Measurements from ENCODE around the gene INPP5A. TPM values are rescaled to one million over a fixed set of nuclear protein-coding genes. Genes with fewer than 3 reads are reported as not detected.

The INPP5A gene
- total RNA-seq, 1 donor from 2014 or later: 103 TPM

DNA sequence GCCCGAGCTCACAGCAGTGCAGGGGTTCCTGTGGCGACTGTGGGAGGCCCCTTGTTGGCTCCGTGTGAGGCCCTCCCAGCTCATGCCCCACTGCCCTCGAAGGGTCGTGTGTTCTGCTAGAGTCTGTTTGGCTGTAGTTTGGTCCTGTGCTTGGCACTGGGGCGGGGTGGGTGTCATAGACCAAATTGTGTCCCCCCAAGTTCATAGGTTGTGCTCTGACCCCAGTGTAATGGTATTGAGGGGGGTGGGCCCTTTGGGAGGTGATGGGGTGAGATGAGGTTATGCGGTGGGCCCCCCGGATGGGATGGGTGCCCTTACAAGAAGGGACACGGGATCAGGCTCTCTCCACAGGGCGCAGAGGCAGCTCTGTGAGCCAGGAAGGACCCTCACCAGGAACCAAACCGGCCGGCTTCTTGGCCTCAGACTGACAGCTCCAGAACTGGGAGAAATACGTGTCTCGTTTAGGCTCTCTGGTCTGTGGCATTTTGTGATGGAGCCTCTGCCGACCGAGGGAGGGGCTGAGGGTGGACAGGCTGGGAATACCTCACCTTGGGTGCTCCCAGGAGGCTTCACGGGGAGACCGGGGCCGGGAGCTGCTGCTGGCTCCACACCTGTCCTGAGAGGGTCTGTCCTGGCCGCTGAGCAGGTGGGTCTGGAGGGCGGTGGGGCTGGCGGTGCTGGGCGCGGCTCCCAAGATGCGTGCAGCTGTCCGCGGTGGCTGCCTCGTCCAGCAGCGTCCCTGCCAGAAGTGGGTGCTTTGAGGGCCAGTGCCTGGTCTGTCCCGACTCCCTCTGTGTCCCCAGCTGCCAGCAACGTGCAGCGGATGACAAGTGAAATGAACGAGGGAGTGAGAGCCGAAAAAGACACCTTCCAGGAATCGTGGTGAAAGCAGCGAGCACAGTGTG is 89.4 kb downstream of the INPP5A start:
- no peak for DNase-seq (ENCODE audit: low spot score)

DNA sequence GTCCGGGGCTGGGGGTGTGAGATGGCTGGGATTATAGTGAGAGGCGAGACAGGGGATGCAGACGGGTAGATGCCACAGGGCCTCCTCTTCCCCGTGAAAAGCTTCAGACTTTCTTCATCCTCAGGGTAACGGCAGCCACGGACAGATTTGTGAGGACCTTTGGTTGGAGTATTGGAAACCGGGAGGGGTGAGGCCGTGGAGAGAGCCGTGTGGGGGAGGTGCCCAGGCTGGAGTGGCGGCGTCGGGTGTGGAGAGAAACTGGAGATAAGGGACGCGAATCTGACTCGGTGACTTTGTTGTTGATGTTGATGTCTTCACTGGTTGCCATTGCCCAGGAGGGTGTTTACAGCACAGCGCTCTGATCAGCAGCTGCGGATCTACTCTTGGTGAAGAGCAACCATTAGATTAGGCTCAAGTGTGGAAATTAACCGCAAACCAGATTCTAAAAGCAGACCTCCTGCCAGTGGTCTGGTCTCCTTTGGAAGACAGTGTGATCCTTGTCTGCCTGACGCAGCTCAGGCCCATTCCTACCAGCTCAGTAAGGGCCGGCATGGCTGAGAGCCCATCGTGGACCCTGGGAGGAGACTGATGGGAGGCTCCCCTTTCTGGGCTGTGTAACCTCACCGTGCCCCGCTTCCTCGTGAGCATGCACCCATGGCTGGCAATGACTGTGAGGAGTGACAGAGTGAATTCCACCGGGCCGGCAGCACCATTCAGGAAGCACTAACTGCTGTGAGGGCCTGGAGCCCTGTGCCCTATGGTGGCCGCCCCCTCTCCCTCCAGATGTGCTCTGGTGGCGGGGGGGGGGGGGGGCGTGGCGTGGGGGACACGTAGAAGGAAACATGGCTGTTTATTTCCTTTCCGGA is 90.3 kb downstream of the INPP5A start:
- DNase-seq (ENCODE audit: low spot score): peak; percentile 78

DNA sequence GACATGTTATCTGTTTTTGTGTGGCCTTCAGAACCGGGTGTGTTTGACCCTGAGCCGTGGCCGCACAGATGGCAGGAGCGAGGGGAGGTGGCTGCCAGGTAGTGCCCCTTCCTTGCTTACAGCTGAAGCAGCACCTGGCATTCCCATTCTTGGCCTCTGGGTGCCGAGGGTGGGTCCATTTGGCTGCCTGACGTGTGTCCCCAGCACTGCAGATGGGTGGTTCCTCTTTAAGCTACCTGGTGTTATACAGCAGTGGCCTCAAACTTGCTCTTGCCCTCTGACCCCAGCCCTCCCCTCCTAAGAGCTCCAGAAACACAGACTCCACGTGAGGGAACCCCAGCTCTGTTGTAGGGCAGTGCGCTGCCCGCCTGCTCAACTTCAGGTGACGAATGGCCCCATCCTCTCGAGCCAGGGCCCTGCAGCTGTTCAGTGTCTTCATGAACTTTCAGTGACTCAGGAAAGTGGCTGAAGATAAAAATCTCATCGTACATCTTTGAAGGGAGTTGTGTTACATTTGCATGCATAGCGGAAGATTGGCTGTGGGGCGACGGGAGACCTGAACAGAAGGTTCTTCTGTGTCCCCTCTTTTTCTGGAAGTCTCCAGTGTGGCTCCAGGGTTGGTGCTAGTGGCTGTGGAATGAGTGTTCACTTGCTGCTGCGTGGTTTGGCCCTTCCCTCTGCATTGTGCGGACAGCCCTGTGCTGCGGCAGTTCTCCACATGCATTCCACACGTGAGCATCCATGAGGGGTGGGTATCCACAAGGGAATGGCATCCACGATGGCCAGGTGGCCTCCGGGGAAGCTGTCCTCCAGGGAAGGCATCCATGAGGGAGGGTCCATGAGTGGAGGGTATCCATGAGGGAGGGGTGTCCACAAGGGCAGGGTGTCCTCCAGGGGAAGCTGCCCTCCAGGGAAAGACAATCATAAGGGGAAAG is 91.6 kb downstream of the INPP5A start:
- peak; percentile 35 for DNase-seq (ENCODE audit: low spot score)

DNA sequence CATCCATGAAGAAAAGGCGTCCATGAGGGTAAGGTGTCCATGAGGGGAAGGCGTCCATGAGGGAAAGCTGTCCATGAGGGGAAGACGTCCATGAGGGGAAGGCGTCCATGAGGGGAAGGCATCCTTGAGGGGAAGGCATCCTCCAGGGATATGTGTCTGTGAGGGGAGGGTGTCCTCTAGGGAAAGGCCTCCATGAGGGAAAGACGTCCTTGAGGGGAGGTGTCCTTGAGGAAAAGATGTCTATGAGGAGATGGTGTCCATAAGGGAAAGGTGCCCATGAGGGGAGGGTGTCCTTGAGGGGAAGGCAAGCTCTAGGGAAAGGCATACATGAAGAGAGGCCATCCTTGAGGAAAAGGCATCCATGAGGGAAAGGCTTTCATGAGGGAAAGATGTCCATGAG is 92.6 kb downstream of the INPP5A start:
- no peak for DNase-seq (ENCODE audit: low spot score)

DNA sequence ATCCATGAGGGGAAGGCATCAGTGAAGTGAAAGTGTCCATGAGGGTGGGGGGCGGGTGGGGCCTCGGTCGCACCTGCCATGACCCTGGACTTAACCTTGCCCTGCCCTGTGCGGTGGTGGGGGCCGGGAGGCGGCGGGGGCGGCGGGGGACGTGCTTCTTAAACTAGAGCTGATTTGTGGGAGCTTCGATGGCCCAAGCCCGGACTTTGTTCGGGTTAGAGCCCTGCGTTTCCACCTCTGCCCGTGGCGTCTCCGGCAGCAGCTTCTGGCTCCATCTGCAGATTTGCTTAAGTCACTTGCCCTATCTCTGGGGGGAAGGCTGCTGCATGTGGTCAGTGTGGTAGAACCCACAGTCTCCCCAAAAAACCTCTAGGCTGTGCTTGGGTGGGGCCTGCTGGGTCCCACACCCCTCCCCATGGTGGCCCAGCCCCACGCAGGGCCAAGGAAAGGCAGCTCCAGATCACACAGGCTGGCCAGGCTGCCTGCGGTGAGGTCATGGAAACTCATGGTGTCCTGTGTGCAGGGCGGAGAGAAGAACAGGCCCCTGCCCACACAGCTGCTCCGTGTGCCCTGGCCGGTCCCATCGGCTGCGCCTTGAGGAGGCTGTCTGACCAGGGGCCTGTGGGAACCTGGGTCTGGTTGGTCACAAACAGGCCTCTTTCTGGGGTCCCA is 93.2 kb downstream of the INPP5A start:
- DNase-seq (ENCODE audit: low spot score): peak; percentile 82

DNA sequence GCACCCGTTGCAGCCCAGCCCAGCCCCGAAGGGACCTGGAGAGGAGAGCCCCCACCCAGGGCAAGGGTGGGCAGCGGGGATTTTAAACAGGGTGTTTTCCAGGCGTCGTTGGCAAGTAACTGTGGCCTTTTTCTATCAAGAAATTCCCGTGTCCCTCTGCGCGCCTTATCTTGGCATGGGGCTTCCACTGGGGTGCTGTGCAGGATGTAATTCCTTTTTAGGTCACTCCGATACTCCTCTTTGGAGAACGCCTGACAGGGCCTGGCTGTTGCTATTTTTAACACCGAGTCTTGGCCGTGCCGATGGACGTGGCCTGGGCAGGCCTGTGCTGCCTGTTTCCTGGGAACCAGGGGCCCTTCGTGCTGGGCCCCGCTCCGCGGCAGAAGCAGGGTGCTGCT is 93.8 kb downstream of the INPP5A start:
- peak; percentile 96 for DNase-seq (ENCODE audit: low spot score)

DNA sequence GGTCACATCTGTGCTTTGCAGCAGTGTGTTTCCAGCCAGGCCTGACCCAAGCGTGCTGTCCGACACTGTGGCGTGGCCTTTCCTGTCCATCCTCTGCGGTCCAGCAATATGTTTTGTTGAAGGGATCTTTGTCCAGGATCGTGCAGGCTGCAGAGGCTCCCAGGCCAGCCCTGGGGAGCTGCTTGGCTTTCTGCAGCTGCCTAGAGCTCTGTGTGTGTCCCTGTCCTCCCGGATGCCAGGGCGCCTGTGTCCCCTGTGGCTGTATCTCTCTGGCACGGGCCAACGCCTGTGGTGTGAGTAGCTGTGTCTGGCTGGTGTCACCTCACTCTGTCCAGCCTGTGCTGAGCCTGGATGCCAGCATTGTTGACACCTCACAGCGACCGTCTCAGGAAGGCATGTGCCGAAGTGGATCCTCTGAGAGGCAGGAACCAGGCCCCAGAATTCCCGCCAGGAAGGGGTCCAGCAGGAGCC is 94.5 kb downstream of the INPP5A start:
- no peak for DNase-seq (ENCODE audit: low spot score)

DNA sequence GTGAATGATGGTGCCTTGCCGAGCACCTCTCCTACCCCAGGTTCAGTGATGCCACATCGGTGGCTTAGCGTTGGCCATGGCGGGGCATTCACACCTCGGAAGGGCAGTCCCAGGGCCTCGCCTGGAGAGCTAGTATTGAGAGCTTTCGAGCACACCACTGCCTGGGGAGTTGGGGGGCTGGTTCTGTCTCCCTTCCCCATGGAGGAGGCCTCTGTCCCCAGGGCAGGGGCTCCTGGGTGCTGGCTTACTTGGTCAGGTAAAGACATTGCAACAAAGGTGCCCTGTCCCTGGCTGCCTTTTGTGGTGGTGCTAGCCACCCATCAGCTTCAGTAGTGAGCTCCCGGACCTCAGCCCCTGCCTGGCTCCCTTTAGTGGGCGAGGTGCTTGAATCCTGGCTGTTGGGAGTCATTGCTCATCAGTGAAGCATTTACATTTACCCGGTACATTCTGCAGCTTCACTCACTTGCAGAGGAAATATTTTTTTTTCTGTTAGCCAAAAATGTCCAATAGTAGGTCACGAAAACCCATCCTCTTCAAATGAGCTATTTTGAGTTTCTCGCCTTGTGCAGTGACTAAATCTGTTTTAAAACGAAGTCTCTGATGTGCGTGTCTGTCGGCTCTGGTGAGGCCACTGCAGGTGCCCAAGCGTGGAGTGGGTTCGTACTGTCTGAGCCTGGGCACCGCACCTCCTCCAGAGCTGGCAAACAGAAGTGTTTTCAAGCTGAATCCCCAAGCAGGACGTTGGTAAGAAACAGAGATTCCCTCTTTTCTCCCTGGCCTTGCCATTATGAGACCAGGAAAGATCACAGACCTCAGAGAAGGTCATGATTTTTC is 95.5 kb downstream of the INPP5A start:
- DNase-seq (ENCODE audit: low spot score): peak; percentile 48

DNA sequence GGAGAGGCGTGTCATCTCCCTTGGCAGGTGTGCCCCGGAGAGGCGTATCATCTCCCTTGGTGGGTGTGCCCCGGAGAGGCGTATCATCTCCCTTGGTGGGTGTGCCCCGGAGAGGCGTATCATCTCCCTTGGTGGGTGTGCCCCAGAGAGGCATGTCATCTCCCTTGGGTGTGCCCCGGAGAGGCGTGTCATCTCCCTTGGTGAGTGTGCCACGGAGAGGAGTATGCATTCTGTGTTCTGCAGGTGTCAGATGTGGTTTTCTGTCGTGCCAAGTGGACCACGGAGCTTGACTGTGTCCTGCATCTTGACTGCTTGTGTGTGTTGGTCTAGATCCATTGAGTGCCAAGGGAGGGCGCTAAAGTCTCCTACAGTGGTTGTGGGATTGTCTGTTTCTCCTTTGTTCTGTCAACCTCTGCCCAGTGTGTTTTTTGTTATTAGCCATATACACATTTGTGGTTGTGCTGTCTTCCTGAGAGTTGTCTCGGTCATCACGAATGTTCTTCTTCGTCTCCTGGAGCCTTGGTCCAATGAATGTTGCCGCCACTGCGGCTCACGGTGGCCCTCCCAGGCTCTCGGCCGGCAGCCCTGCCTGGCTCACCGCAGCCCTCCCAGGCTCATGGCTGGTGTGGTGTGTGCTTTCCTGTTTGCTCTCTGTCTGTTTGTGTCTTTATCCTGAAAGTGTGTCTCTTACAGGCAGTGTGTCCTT is 96.8 kb downstream of the INPP5A start:
- DNase-seq (ENCODE audit: low spot score): no peak

DNA sequence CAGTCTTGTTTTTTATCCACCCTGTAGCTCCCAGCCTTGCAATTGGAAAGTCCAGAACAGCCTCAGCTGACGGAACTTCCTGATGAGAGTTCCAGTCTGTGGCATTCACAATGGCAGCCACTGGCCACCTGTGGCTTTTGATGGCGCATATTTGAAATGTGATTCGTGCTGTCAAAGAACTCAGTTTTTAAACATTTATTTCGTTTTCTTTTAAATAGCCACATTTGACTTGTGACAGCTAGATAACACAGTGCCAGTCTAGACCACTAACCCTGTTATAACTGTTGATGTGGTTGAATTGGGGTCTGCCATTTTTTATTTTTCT is 97.3 kb downstream of the INPP5A start:
- DNase-seq (ENCODE audit: low spot score): no peak

DNA sequence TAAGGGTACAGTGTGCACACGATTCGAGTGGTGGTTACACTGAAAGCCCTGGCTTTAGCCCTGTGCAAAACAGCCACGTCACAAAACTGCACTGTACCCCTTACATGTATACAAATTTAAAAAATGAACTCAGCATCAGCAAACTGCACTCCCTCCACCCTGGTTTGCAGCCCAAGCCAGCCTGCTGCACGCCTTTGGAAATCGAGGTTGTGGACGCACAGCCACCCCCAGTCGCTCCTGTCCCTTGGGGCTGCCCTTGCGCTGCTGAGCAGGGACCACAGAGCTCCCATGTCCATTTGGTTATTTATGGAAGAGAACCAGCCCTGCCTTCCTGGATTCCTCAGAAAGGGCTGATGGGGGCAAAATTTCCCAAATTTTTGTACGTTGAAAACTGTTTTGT is 98.8 kb downstream of the INPP5A start:
- no peak for DNase-seq (ENCODE audit: low spot score)

DNA sequence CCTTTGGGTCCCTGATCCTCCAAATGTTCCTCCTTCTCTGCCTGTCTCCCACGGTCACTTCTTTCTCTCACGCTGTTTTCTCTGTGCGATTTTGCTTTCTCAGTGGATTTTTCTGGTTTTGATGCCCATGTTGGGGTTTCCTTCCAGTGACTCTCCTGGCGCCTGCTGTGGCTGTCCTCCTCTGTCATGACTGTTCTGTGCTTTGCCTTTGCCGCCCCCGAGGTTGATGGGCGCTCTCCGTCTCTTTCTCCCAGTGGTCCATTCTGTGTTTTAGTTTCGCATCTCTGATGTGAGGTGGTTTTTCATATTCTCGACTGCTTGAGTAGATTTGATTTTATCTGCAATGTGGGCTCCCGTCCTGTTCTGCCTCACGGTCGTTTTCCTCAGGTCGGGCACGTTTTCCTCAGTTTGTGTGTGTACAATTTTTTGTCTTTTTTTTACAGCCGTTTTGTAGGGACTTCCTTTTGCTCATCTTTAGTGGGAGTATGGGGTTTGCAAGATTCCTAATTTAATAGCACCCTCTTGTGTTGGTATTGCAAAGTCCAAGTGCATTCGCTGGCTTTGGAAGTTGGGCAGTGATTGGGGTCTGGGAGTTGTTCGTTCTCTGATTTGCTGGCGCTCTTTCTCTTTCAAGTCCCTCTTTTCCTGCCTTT is 100.0 kb downstream of the INPP5A start:
- DNase-seq (ENCODE audit: low spot score): peak; percentile 79

DNA sequence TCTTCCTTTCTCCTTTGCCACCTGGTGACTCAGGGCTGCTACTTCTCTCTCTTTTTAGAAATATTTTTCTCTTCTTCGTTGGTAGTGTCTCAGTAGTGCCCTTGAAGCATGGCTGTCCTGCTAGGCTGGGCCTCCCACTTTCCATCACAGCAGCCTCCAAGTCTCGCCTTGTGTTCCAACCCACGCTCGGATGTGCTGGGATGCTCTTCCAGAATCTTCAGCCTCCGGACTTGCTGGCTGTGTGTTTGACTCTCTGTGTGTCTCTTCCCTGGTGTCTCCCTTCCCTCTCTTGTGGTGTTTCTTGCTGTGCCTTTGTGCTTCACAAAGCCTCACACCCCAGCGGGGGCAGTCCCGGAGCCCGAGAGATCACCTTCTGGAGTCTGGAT is 100.5 kb downstream of the INPP5A start:
- DNase-seq (ENCODE audit: low spot score): no peak

DNA sequence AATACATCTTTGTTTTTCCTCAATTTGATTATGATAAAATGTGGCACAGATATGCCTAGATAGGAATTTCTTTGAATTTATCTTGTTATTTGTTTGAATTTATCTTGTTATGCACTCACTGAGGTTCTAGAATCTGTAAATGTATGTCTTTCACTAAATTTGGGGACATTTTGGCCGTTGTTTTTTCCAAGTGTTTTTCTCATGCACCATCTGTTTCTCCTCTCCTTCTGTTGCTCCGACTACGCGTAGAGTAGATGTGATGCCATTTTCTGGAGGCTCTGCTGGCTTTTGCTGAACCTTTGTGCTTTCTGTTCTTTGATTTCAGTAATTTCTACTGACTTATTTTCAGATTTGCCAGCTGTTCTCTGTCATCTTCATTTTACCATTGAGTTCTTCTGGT is 101.9 kb downstream of the INPP5A start:
- no peak for DNase-seq (ENCODE audit: low spot score)

DNA sequence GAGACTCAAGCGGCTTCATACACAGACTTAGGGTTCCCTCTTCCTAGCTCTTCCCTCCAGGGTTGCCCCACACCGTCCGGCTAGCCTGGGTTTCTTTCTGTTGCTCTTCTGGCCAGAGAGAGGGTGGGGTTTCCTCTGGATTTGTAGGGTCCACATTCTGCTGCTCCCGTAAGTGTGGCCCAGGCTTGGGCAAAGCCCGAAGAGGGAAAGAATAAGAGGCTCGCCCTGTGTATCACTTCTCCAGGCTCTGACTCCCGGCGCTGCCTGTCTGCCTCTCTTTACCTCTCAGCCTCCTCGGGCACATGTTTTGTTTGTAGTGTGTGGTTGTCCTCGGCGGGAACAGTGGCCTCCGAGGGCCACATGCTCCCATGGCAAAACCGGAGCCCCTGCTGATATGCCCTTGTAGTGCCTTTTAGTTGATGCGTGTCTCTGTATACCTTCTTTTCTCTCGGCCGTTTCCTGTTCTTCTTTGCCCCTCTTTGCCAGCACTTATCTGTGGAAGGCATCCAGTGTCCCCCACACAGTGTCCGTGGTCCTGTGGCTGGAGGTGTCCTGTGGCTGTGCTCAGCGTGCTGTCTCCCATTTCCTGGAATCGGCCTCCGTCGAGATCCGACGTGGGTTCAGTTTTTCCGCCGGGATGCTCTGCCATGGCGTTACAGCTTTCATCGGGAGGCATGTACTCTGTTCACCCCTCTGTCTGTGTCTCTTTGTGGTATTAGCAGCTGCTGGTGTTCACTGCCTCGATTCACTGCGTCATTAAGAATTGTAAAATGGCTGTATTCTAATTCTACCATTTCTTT is 102.9 kb downstream of the INPP5A start:
- DNase-seq (ENCODE audit: low spot score): no peak

DNA sequence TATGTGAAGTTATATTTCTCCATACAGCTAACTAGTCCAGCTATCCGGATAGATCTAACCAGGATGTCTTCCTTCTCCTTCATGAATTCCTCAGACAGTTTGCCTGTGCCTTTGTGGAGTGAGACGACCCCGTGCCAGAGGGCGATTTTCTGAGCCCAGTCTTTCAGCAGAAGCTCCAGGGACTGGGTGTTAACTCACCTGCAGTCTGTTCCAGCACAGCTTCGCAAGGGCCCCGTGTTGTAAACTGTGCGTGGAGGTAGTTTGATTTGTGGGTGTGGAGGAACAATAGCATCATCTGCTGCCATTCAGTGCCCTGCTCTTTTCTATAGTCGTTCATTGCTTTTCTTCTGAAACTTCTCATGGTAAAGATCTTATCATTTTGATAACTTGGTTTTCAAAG is 103.8 kb downstream of the INPP5A start:
- no peak for DNase-seq (ENCODE audit: low spot score)

DNA sequence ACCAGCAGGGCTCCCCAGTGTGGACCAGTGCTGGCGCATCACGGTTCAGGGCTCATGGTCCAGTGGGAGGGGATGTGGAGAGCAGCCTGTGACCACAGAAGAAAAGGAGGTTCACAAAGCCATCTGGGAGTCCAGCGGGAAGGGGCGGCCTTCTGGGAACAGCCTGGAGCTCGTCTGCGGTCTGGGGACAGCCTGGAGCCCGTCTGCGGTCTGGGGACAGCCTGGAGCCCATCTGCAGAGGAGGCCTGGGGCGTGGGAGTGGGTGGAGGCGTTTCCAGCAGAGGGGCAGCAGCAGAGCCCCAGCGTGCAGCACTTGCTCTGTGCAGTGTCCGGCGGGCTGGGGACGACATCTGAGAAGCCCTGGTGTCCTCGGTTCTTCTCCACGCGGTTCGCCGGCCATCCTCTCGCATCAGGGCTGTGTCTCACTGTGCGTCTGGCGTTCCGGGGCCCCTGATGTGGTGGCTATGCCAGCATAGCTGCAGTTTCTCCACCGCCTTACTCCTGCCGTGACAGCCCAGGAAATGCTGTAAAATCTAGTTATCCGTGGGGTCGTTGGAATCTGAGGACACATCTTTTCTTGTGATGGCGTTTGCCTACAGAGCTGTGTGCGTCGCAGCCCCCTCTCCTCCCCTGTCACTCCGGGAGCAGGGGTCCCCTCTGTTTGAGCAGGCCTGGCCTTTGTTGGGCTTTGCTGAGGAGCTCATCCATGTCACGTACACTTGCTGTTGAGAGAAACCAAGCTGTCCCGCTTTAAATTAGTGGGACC is 104.6 kb downstream of the INPP5A start:
- no peak for DNase-seq (ENCODE audit: low spot score)

DNA sequence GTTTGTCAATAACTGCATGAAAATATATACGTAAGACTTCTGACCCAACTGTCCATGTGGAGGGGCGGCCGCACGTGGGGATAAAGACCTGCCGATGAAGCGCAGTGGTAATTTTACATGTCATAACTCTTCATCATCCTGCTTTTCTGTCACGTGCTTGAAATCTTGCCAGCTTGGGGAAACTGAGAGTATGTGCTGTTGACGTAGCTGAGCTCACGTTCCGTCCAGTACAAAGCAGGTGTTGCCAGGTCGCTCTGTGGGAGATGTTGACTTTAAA is 105.1 kb downstream of the INPP5A start:
- DNase-seq (ENCODE audit: low spot score): no peak

Measured in umbilical cord (tissue), 2 donors.